ENCODE results near the gene OR6K2. TPM values are rescaled to one million over a fixed set of nuclear protein-coding genes. Genes with fewer than 3 reads are reported as not detected.
"Not testable (repeated sequence)": the region's sequence is repeated elsewhere in the genome, so short reads cannot be mapped to it uniquely, and the experiment has no call there.

The OR6K2 gene
- total RNA-seq, 3 donors from 2014 or later, result not detected

GRCh38 chr1:158691907-158692306 is 8.5 kb downstream of the OR6K2 start:
- Histone ChIP-seq H3K9me3 (no peaks in the 10 kb centered on the region), H3K36me3 (ENCODE audit: low read depth) (no peaks in the 10 kb centered on the region), H3K4me3 (no peak overlapping the region), H3K4me1 (ENCODE audit: low read depth) (no peaks in the 10 kb centered on the region)
- no peak for TF ChIP-seq CTCF (IDR thresholded peaks at IDR 0.05)
- no peak for ATAC-seq
- DNase-seq, result no peak
- intact Hi-C loops (cut with DNase I, micrococcal nuclease), result no loop called here

GRCh38 chr1:158691149-158691548 is 9.3 kb downstream of the OR6K2 start:
- ATAC-seq; intact Hi-C loops (cut with DNase I, micrococcal nuclease); H3K36me3 ChIP-seq (ENCODE audit: low read depth): not testable (repeated sequence)

GRCh38 chr1:158689875-158690274 is 10.6 kb downstream of the OR6K2 start:
- Histone ChIP-seq H3K4me1 (ENCODE audit: low read depth) (no peaks in the 10 kb centered on the region), H3K9me3 (no peaks in the 10 kb centered on the region), H3K36me3 (ENCODE audit: low read depth) (no peaks in the 10 kb centered on the region), H3K4me3 (no peak overlapping the region)
- TF ChIP-seq CTCF (IDR thresholded peaks at IDR 0.05), result no peak
- no peak for ATAC-seq
- DNase-seq, result no peak
- intact Hi-C loops (cut with DNase I, micrococcal nuclease), result no loop called here

More at GRCh38 chr1:158691149-158691548, 9.3 kb downstream of the OR6K2 start:
- H3K9me3 ChIP-seq; H3K4me1 ChIP-seq (ENCODE audit: low read depth); DNase-seq; H3K4me3 ChIP-seq: not testable (repeated sequence)

GRCh38 chr1:158689110-158689509 is 11.3 kb downstream of the OR6K2 start:
- intact Hi-C loops (cut with DNase I, micrococcal nuclease), result no loop called here
- H3K4me1 ChIP-seq (ENCODE audit: low read depth), result no peaks in the 10 kb centered on the region
- no peaks in the 10 kb centered on the region for H3K36me3 ChIP-seq (ENCODE audit: low read depth)
- DNase-seq, result no peak
- no peak overlapping the region for H3K4me3 ChIP-seq
- H3K9me3 ChIP-seq, result no peaks in the 10 kb centered on the region
- no peak for ATAC-seq
- no peak for TF ChIP-seq CTCF (IDR thresholded peaks at IDR 0.05)

GRCh38 chr1:158688343-158688742 is 12.1 kb downstream of the OR6K2 start:
- H3K9me3 ChIP-seq; ATAC-seq; H3K4me1 ChIP-seq (ENCODE audit: low read depth); DNase-seq; H3K4me3 ChIP-seq; H3K36me3 ChIP-seq (ENCODE audit: low read depth); intact Hi-C loops (cut with DNase I, micrococcal nuclease): not testable (repeated sequence)

- ATAC-seq (no peak), DNase-seq (no peak)
- intact Hi-C loops (cut with DNase I, micrococcal nuclease), result no loop called here
- no peaks in the 10 kb centered on the region for H3K36me3 ChIP-seq (ENCODE audit: low read depth)
- H3K4me1 ChIP-seq (ENCODE audit: low read depth), result no peaks in the 10 kb centered on the region
- TF ChIP-seq CTCF (IDR thresholded peaks at IDR 0.05), result no peak
- no peak overlapping the region for H3K4me3 ChIP-seq
- H3K9me3 ChIP-seq, result no peaks in the 10 kb centered on the region
These were observed 13.4 kb downstream of the OR6K2 start for GRCh38 chr1:158687037-158687436.
